Spleen (tissue), 11 donors: Measurements from ENCODE around the gene CD164L2. TPM values are rescaled to one million over a fixed set of nuclear protein-coding genes. Genes with fewer than 3 reads are reported as not detected.

Experiments used
- DNase-seq: peaks from one replicate; pipeline ENCODE4 v3.0.0-alpha.2; 2020
- H3K27ac ChIP-seq, 8 donors: fragments of 200-600 bp; sonication (generic) in 7 of 8; 1 replicate in 4 of 8; 2 replicates in 4 of 8; pipeline versions ENCODE4 v1.5.0 to v1.8.0; 2016 to 2021; ENCODE audit warnings: inconsistent platforms in 4 of 8, mild to moderate bottlenecking in 4 of 8, moderate library complexity in 1 of 8
- H3K27me3 ChIP-seq, 7 donors: fragments of 200-600 bp; sonication (generic) in 6 of 7; replicated peaks in 1 of 7; 1 replicate in 4 of 7; 2 replicates in 3 of 7; pipeline versions ENCODE4 v1.5.0 to v1.8.0; 2016 to 2021; ENCODE audit warnings: inconsistent platforms in 3 of 7, mild to moderate bottlenecking in 1 of 7
- H3K36me3 ChIP-seq, 6 donors: fragments of 200-600 bp; sonication (generic) in 5 of 6; 1 replicate in 4 of 6; 2 replicates in 2 of 6; pipeline versions ENCODE4 v1.5.0 to v1.8.0; 2016 to 2021; ENCODE audit warnings: inconsistent platforms in 2 of 6
- H3K4me1 ChIP-seq, 6 donors: fragments of 200-600 bp; sonication (generic) in 5 of 6; 1 replicate in 3 of 6; 2 replicates in 3 of 6; pipeline versions ENCODE4 v1.5.0 to v1.8.0; 2016 to 2021; ENCODE audit warnings: inconsistent platforms in 3 of 6
- H3K4me3 ChIP-seq, 8 donors: fragments of 200-600 bp; sonication (generic) in 7 of 8; 1 replicate in 4 of 8; 2 replicates in 4 of 8; pipeline versions ENCODE4 v1.5.0 to v1.8.0; 2016 to 2021; ENCODE audit warnings: inconsistent platforms in 4 of 8, mild to moderate bottlenecking in 4 of 8, moderate library complexity in 2 of 8
- H3K9me3 ChIP-seq, 8 donors: fragments of 200-600 bp; sonication (generic) in 7 of 8; 1 replicate in 4 of 8; 2 replicates in 4 of 8; pipeline versions ENCODE4 v1.5.0 to v1.8.0; 2016 to 2021; ENCODE audit warnings: inconsistent platforms in 4 of 8
- POLR2A ChIP-seq, 3 donors: fragments of 450-650 bp; IDR thresholded peaks; one replicate each; pipeline ENCODE4 v1.5.1; 2017; ENCODE audit warnings: antibody characterized with exemption in 3 of 3, mild to moderate bottlenecking in 1 of 3
- POLR2AphosphoS5 ChIP-seq, 3 donors: sonication (generic); formaldehyde crosslinking; IDR thresholded peaks; one replicate each; pipeline ENCODE4 v1.5.1; 2017; ENCODE audit warnings: antibody characterized with exemption in 3 of 3
- WGBS, 5 donors: extraction: QIAGEN DNeasy Blood & Tissue Kit in 3 of 5; methylation state at CpG; one replicate each; pipeline versions ENCODE4 v1.1.5 to v1.1.7; 2013 to 2018; 5-methylcytosine and 5-hydroxymethylcytosine counted together
- intact Hi-C: fragments of 100-400 bp; cut with DNase I; formaldehyde crosslinking; loops from one replicate; pipeline ENCODE4 v1.15.0; 2023; ENCODE audit warnings: low total_unique reads
- polyA plus RNA-seq, 3 donors: library from polyadenylated mRNA; stranded (reverse); fragments of 200-250 nt; gene quantifications; one replicate each; pipeline ENCODE4 v1.2.1, GENCODE V29; 2013
- total RNA-seq, 7 donors: library from RNA; depleted of rRNA in 3 of 7; stranded (reverse); fragments of >200 nt in 3 of 7; fragmentation: NEBNext Ultra II Directional in 4 of 7; extraction: Animal tissue kit (Norgen Biotek cat#: 25700) in 4 of 7; gene quantifications; one replicate each; pipeline versions ENCODE4 v1.1.0 to v1.2.1, GENCODE V29; 2016 to 2021
- TF ChIP-seq, protein P1 (sequence below), 11 experiments: fragments of 200-600 bp in 7 of 11; fragments of 450-650 bp in 4 of 11; sonication (generic) in 4 of 11; IDR thresholded peaks in 8 of 11; conservative IDR thresholded peaks in 3 of 11; 1 replicate in 7 of 11; 2 replicates in 4 of 11; pipeline versions ENCODE4 v1.4.0 to v1.8.0; 2016 to 2021; ENCODE audit warnings: antibody characterized with exemption in 11 of 11, inconsistent platforms in 4 of 11, mild to moderate bottlenecking in 1 of 11
- donor health status: healthy with polysubstance abuse.
- donor health status: DM: no; HTN: no; CAD: no; lungs with moderate emphysema.
- donor health status: DM: no; HTN: no; CAD: no.
- donor health status: Bipolar disorder and iron deficiency.
- donor health status: healthy.
- donor health status: DM: no; HTN: no; CAD: no.
- donor health status: DM: yes; HTN: yes; CAD: no.

CD164L2 gene
- total and polyA plus RNA-seq, 10 donors: 0.06 TPM; not detected in 9

- H3K4me1 ChIP-seq: peaks cover 30 to 86% (median 44%) of the 10 kb centered on the region in 6 donors
- TF ChIP-seq, protein P1, sequence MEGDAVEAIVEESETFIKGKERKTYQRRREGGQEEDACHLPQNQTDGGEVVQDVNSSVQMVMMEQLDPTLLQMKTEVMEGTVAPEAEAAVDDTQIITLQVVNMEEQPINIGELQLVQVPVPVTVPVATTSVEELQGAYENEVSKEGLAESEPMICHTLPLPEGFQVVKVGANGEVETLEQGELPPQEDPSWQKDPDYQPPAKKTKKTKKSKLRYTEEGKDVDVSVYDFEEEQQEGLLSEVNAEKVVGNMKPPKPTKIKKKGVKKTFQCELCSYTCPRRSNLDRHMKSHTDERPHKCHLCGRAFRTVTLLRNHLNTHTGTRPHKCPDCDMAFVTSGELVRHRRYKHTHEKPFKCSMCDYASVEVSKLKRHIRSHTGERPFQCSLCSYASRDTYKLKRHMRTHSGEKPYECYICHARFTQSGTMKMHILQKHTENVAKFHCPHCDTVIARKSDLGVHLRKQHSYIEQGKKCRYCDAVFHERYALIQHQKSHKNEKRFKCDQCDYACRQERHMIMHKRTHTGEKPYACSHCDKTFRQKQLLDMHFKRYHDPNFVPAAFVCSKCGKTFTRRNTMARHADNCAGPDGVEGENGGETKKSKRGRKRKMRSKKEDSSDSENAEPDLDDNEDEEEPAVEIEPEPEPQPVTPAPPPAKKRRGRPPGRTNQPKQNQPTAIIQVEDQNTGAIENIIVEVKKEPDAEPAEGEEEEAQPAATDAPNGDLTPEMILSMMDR (IDR thresholded peaks at IDR 0.05 in 8 of 11, conservative IDR thresholded peaks at IDR 0.05 in 3 of 11): no peak
- TF ChIP-seq POLR2A (IDR thresholded peaks at IDR 0.05) (no peak), POLR2AphosphoS5 (IDR thresholded peaks at IDR 0.05) (peak; percentile 46 to 82 (median 66))
- no peak overlapping the region for H3K27ac ChIP-seq
- 61 to 84% (median 71%) methylated on average over 8 to 19 of the region's 19 CpGs for WGBS, 5 donors
- intact Hi-C loops: loop anchor here (5.0 kb wide), 2 partner anchors 208 to 263 kb away; no protein-coding TSS in a partner anchor
- H3K36me3 ChIP-seq: peaks cover 0 to under 1% (median 0%) of the 10 kb centered on the region in 6 donors
- H3K4me3 ChIP-seq: no peak overlapping the region
- no peak for DNase-seq
- H3K27me3 ChIP-seq: no peaks in the 10 kb centered on the region
- H3K9me3 ChIP-seq: no peaks in the 10 kb centered on the region
These were observed 16.3 kb upstream of the CD164L2 start for GRCh38 chr1:27399251-27400025.

GRCh38 chr1:27398405-27399149, 15.4 kb upstream of the CD164L2 start:
- Histone ChIP-seq H3K27me3 (no peaks in the 10 kb centered on the region), H3K27ac (no peak overlapping the region), H3K4me1 (peaks cover 22 to 82% (median 35%) of the 10 kb centered on the region in 6 donors), H3K36me3 (no peaks in the 10 kb centered on the region), H3K4me3 (no peak overlapping the region), H3K9me3 (no peaks in the 10 kb centered on the region)
- no peak for DNase-seq
- TF ChIP-seq POLR2AphosphoS5 (IDR thresholded peaks at IDR 0.05): peak in 2 of 3 donors; percentile 30 to 75
- TF ChIP-seq, protein P1 (IDR thresholded peaks at IDR 0.05 in 8 of 11, conservative IDR thresholded peaks at IDR 0.05 in 3 of 11): no peak
- intact Hi-C loops: no loop called here
- WGBS, 5 donors: 73 to 87% (median 80%) methylated on average over 2 to 4 of the region's 4 CpGs

DNA sequence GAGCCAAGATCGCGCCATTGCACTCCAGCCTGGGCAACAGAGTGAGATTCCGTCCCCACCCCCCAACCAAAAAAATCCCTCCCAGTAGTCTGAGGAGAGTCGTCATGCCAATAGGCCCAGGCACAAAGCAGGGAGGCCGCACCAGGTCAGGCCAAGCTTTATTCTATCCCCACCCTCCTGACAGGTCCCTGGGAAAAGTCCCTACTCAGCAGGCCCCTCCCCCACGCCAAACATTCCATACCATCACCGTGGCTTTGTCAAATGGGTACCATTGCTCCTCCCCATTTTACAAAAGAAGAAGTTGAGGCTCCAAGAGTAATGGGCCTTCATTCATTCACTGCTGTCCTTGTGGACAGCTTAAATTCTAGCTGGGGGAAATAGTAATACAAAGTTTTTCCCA, 14.6 kb upstream of the CD164L2 start:
- Histone ChIP-seq H3K9me3 (no peaks in the 10 kb centered on the region), H3K36me3 (no peaks in the 10 kb centered on the region), H3K4me1 (peaks cover 14 to 82% (median 30%) of the 10 kb centered on the region in 6 donors), H3K27ac (no peak overlapping the region), H3K27me3 (no peaks in the 10 kb centered on the region), H3K4me3 (no peak overlapping the region)
- intact Hi-C loops: no loop called here
- TF ChIP-seq POLR2A (IDR thresholded peaks at IDR 0.05) (no peak), POLR2AphosphoS5 (IDR thresholded peaks at IDR 0.05) (no peak)
- TF ChIP-seq, protein P1 (IDR thresholded peaks at IDR 0.05 in 8 of 11, conservative IDR thresholded peaks at IDR 0.05 in 3 of 11): no peak
- no peak for DNase-seq
- 77 to 88% (median 85%) methylated on average over 7 of the region's 7 CpGs for WGBS, 5 donors

GRCh38 chr1:27397110-27397509, 14.0 kb upstream of the CD164L2 start:
- Histone ChIP-seq H3K4me1 (peaks cover 16 to 82% (median 30%) of the 10 kb centered on the region in 6 donors), H3K36me3 (no peaks in the 10 kb centered on the region), H3K27ac (no peak overlapping the region), H3K27me3 (peaks cover 0 to 1% (median 0%) of the 10 kb centered on the region in 7 donors), H3K4me3 (no peak overlapping the region), H3K9me3 (no peaks in the 10 kb centered on the region)
- no peak for TF ChIP-seq POLR2AphosphoS5 (IDR thresholded peaks at IDR 0.05)
- TF ChIP-seq, protein P1 (IDR thresholded peaks at IDR 0.05 in 8 of 11, conservative IDR thresholded peaks at IDR 0.05 in 3 of 11): no peak
- no peak for TF ChIP-seq POLR2A (IDR thresholded peaks at IDR 0.05)
- WGBS, 5 donors: 77 to 98% (median 90%) methylated on average over 2 to 3 of the region's 3 CpGs
- intact Hi-C loops: no loop called here
- no peak for DNase-seq
